Smooth muscle cell (in vitro differentiated cells): ENCODE measurements around the gene LGR6. TPM values are rescaled to one million over a fixed set of nuclear protein-coding genes. Genes with fewer than 3 reads are reported as not detected.

Source experiments
- DNase-seq: peaks from one replicate; lab custom pipeline; 2025; ENCODE audit not compliant: unreplicated experiment; lab: John Stamatoyannopoulos, UW
- H2AFZ ChIP-seq: fragments of 200-600 bp; sonication (generic); 2 replicates; pipeline ENCODE4 v1.6.0; 2016; ENCODE audit warnings: antibody characterized with exemption, low read depth, mild to moderate bottlenecking
- H3F3A ChIP-seq: fragments of 200-600 bp; sonication (generic); 2 replicates; pipeline ENCODE4 v1.6.0; 2017; ENCODE audit warnings: antibody characterized with exemption, low read depth
- H3K27ac ChIP-seq: fragments of 200-600 bp; sonication (generic); 2 replicates; pipeline ENCODE4 v1.5.1; 2016; ENCODE audit warnings: low read depth, mild to moderate bottlenecking
- H3K27me3 ChIP-seq: fragments of 200-600 bp; sonication (generic); 2 replicates; pipeline ENCODE4 v1.6.1; 2016; ENCODE audit warnings: low read depth, mild to moderate bottlenecking
- H3K36me3 ChIP-seq: fragments of 200-600 bp; sonication (generic); 2 replicates; pipeline ENCODE4 v1.5.1; 2016; ENCODE audit warnings: low read depth
- H3K4me1 ChIP-seq: fragments of 200-600 bp; sonication (generic); 2 replicates; pipeline ENCODE4 v1.5.1; 2016; ENCODE audit warnings: low read depth
- H3K4me2 ChIP-seq: fragments of 200-600 bp; sonication (generic); 2 replicates; pipeline ENCODE4 v1.6.0; 2016; ENCODE audit warnings: mild to moderate bottlenecking
- H3K4me3 ChIP-seq: fragments of 200-600 bp; sonication (generic); 2 replicates; pipeline ENCODE4 v1.5.1; 2016; ENCODE audit warnings: mild to moderate bottlenecking
- H3K79me2 ChIP-seq: fragments of 200-600 bp; sonication (generic); 2 replicates; pipeline ENCODE4 v1.6.0; 2016; ENCODE audit warnings: low read depth, mild to moderate bottlenecking
- H3K9ac ChIP-seq: fragments of 200-600 bp; sonication (generic); 2 replicates; pipeline ENCODE4 v1.6.0; 2016; ENCODE audit warnings: low read depth
- H3K9me3 ChIP-seq: fragments of 200-600 bp; sonication (generic); replicated peaks from 2 replicates; pipeline ENCODE4 v1.5.1; 2016; ENCODE audit warnings: low read depth
- H4K20me1 ChIP-seq: fragments of 200-600 bp; sonication (generic); 2 replicates; pipeline ENCODE4 v1.6.0; 2016; ENCODE audit warnings: low read depth
- WGBS: methylation state at CpG from one replicate; pipeline ENCODE4 v1.1.7; 2016; ENCODE audit warnings: low lambda C conversion rate; 5-methylcytosine and 5-hydroxymethylcytosine counted together
- polyA plus RNA-seq: library from polyadenylated mRNA; unstranded; fragments of >200 nt; fragmentation: Nextera tagmentation; extraction: Ambion mirVana; gene quantifications from 2 replicates; pipeline ENCODE4 v1.2.1, GENCODE V29; 2016
- total RNA-seq: library from RNA; depleted of rRNA; stranded (reverse); fragments of >200 nt; gene quantifications from 2 replicates; pipeline ENCODE4 v1.2.3, GENCODE V29; 2014
- TF ChIP-seq, protein P1 (sequence below): fragments of 200-600 bp; sonication (generic); IDR thresholded peaks from 2 replicates; pipeline ENCODE4 v1.5.1; 2017; ENCODE audit warnings: borderline replicate concordance, mild to moderate bottlenecking, antibody characterized with exemption; ENCODE audit not compliant: insufficient read depth, poor library complexity, severe bottlenecking

Gene LGR6
- total and polyA plus RNA-seq, 2 experiments from 2014 or later: 1.8 to 2.9 TPM

DNA sequence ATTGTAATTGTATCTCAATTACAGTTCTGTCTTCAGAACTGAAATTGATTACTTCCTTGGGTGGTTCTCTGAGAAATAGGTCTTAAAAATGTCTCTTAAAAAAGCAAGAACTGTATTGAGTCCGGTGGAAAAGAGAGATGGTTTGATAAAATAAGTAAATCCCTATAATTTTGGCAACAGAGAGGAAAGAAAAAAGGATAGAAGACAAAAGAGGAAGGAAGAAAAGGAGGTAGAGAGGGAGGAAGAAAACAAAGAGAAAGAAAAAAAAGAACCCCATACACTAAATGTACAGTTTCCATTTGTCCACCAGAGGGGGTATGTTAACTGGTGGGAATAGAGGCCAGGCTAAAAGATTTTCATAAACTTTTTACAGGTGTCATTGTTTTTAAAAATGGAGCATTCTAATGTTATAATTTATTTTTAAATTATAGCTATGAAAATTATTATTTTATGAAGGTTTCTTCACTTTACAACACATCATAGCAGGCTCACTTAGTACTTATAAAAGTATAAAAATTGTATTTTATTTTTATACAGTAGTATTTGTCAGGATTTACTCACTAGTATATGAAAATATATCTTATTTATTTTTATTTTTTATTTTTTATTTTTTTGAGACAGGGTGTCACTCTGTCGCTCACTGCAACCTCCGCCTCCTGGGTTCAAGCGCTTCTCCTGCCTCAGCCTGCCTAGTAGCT is 150.2 kb downstream of the LGR6 start:
- H3K79me2 ChIP-seq: peaks cover 3% of the 10 kb centered on the region
- no peaks in the 10 kb centered on the region for H3K27me3 ChIP-seq
- no peaks in the 10 kb centered on the region for H3F3A ChIP-seq
- no peaks in the 10 kb centered on the region for H3K36me3 ChIP-seq
- no peak for DNase-seq
- no peaks in the 10 kb centered on the region for H3K9me3 ChIP-seq
- peak overlapping the region; percentile 14 for H3K4me3 ChIP-seq
- peak overlapping the region; percentile 71 for H2AFZ ChIP-seq
- no peak overlapping the region for H3K9ac ChIP-seq
- 60% methylated on average over 4 of the region's 4 CpGs for WGBS
- H4K20me1 ChIP-seq: no peaks in the 10 kb centered on the region
- TF ChIP-seq, protein P1, sequence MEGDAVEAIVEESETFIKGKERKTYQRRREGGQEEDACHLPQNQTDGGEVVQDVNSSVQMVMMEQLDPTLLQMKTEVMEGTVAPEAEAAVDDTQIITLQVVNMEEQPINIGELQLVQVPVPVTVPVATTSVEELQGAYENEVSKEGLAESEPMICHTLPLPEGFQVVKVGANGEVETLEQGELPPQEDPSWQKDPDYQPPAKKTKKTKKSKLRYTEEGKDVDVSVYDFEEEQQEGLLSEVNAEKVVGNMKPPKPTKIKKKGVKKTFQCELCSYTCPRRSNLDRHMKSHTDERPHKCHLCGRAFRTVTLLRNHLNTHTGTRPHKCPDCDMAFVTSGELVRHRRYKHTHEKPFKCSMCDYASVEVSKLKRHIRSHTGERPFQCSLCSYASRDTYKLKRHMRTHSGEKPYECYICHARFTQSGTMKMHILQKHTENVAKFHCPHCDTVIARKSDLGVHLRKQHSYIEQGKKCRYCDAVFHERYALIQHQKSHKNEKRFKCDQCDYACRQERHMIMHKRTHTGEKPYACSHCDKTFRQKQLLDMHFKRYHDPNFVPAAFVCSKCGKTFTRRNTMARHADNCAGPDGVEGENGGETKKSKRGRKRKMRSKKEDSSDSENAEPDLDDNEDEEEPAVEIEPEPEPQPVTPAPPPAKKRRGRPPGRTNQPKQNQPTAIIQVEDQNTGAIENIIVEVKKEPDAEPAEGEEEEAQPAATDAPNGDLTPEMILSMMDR: peak; percentile 80
- H3K4me2 ChIP-seq: peak overlapping the region; percentile 55
- H3K27ac ChIP-seq: no peak overlapping the region
- H3K4me1 ChIP-seq: peaks cover 7% of the 10 kb centered on the region

DNA sequence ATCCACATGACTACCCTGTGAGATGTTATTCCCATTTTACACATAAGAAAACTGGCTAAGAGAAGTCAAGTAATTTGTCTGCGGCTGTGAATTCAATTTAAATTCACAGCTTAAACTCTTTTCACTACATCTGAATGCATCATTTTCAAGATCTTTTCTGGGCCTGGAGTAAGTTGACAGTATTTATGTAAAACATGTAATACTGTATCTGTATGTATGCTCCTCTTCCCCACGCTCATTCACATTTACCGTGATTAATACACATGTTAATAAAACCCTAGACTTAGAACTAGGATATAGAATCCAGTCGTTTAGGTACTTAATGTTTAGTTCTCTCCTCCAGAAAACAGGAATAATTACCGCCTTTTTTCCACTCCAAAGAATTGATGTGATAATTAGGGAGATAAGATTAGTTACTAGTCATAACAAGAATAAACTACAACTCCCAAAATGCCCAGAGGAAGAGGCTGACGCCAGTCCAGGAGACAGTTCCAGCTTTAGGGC is 154.5 kb downstream of the LGR6 start:
- TF ChIP-seq, protein P1: no peak
- no peaks in the 10 kb centered on the region for H3K9me3 ChIP-seq
- H3K36me3 ChIP-seq: no peaks in the 10 kb centered on the region
- H3K4me3 ChIP-seq: peak overlapping the region; percentile 85
- H3K27ac ChIP-seq: peak overlapping the region; percentile 98
- H2AFZ ChIP-seq: peak overlapping the region; percentile 38
- no peaks in the 10 kb centered on the region for H3F3A ChIP-seq
- H3K4me1 ChIP-seq: peaks cover 9% of the 10 kb centered on the region
- no peak for DNase-seq
- WGBS: 49% methylated on average over 6 of the region's 6 CpGs
- H3K79me2 ChIP-seq: peaks cover 29% of the 10 kb centered on the region
- peaks cover 8% of the 10 kb centered on the region for H4K20me1 ChIP-seq
- peak overlapping the region; percentile 90 for H3K4me2 ChIP-seq
- H3K27me3 ChIP-seq: no peaks in the 10 kb centered on the region
- H3K9ac ChIP-seq: peak overlapping the region; percentile 100

DNA sequence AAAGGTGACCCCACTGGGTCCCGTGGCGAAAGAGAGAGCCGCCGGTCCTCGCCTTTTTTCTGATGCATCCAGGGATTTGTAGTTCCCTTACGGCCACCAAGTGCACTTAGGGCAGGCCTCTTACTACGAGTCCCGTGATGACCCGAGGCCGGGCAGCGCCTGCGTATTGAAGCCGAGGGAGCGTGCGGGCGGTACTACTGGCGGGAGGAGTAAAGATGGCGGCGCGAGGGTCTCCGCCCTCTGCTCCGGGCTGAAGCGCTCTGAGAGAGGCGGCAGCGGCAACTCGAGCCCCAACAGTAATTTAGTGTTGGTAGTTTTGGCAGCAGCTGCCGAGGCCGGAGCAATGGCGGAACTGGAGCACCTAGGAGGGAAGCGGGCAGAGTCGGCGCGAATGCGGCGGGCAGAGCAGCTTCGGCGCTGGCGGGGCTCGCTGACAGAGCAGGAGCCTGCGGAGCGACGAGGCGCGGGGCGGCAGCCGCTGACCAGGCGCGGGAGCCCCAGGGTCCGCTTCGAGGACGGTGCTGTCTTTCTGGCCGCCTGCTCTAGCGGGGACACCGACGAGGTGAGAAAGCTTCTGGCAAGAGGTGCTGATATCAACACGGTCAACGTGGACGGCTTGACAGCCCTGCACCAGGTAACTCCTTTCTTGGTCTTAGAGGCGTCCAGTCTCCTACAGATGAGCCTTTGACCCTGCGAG is 155.1 kb downstream of the LGR6 start, which contains the start of gene PPP1R12B:
PPP1R12B (plus strand) TSS at position 191 of the 697 bp plus-strand sequence; CDS start at position 344, 153 bp downstream.
- Histone ChIP-seq H2AFZ (peak within 1 kb of the TSS; percentile 85), H3K36me3 (no peaks in the 10 kb centered on the region), H3K4me1 (peaks cover 9% of the 10 kb centered on the region), H3K79me2 (peaks cover 32% of the 10 kb centered on the region), H3K4me2 (peak within 1 kb of the TSS; percentile 90), H3F3A (no peaks in the 10 kb centered on the region), H4K20me1 (peaks cover 8% of the 10 kb centered on the region), H3K27ac (peak within 1 kb of the TSS; percentile 98), H3K9me3 (no peaks in the 10 kb centered on the region), H3K27me3 (no peaks in the 10 kb centered on the region), H3K9ac (peak within 1 kb of the TSS; percentile 100), H3K4me3 (peak within 1 kb of the TSS; percentile 85)
- DNase-seq: peak; percentile 84
- WGBS: 1% methylated on average over 60 of the region's 60 CpGs
- TF ChIP-seq, protein P1: no peak
